ENCODE data around the gene JAG1.

- TF ChIP-seq CTCF (IDR thresholded peaks at IDR 0.05) (peak in 5 of 6 experiments; percentile 15 to 73 (median 48)), POLR2A (IDR thresholded peaks at IDR 0.05) (no peak)
Measured at GRCh38 chr20:10611357-10611756, 62.4 kb downstream of the JAG1 start.
